ENCODE results near the gene PDRG1.
"Not testable (repeated sequence)": the region's sequence is repeated elsewhere in the genome, so short reads cannot be mapped to it uniquely, and the experiment has no call there.

The PDRG1 gene

GRCh38 chr20:31926493-31926892, 25.4 kb downstream of the PDRG1 start:
- DNase-seq (ENCODE audit: low read depth in 2 of 2) = no peak

GRCh38 chr20:31925631-31926030, 26.2 kb downstream of the PDRG1 start:
- DNase-seq (ENCODE audit: low read depth in 2 of 2) = no peak

- no peak for DNase-seq (ENCODE audit: low read depth in 2 of 2)
These were observed 27.3 kb downstream of the PDRG1 start for GRCh38 chr20:31924561-31924960.

- DNase-seq (ENCODE audit: low read depth in 2 of 2) = no peak
These were observed 28.2 kb downstream of the PDRG1 start for GRCh38 chr20:31923388-31924331.

- no peak for DNase-seq (ENCODE audit: low read depth in 2 of 2)
These were observed 29.3 kb downstream of the PDRG1 start for GRCh38 chr20:31922588-31922987.

GRCh38 chr20:31922181-31922580, 29.7 kb downstream of the PDRG1 start:
- no peak for DNase-seq (ENCODE audit: low read depth in 2 of 2)

GRCh38 chr20:31921480-31921879, 30.4 kb downstream of the PDRG1 start:
- not testable (repeated sequence) for DNase-seq (ENCODE audit: low read depth in 2 of 2)

GRCh38 chr20:31920275-31920855, 31.5 kb downstream of the PDRG1 start:
- no peak for DNase-seq (ENCODE audit: low read depth in 2 of 2)

- no peak for DNase-seq (ENCODE audit: low read depth in 2 of 2)
These were observed 32.3 kb downstream of the PDRG1 start for GRCh38 chr20:31919410-31920155.

- no peak for DNase-seq (ENCODE audit: low read depth in 2 of 2)
These were observed 33.3 kb downstream of the PDRG1 start for GRCh38 chr20:31918466-31919105.

- not testable (repeated sequence) for DNase-seq (ENCODE audit: low read depth in 2 of 2)
These were observed 33.9 kb downstream of the PDRG1 start for GRCh38 chr20:31917962-31918412.

GRCh38 chr20:31916708-31917107, 35.1 kb downstream of the PDRG1 start:
- no peak for DNase-seq (ENCODE audit: low read depth in 2 of 2)

- DNase-seq (ENCODE audit: low read depth in 2 of 2) = no peak
These were observed 36.2 kb downstream of the PDRG1 start for GRCh38 chr20:31915491-31916280.

- no peak for DNase-seq (ENCODE audit: low read depth in 2 of 2)
These were observed 37.7 kb downstream of the PDRG1 start for GRCh38 chr20:31914170-31914569.

GRCh38 chr20:31913431-31914157, 38.3 kb downstream of the PDRG1 start:
- no peak for DNase-seq (ENCODE audit: low read depth in 2 of 2)

- no peak for DNase-seq (ENCODE audit: low read depth in 2 of 2)
These were observed 41.6 kb downstream of the PDRG1 start for GRCh38 chr20:31910071-31910803.

GRCh38 chr20:31909253-31910070, 42.4 kb downstream of the PDRG1 start:
- DNase-seq (ENCODE audit: low read depth in 2 of 2) = no peak

- DNase-seq (ENCODE audit: low read depth in 2 of 2) = no peak
These were observed 43.4 kb downstream of the PDRG1 start for GRCh38 chr20:31908424-31908823.

GRCh38 chr20:31908016-31908415, 43.8 kb downstream of the PDRG1 start:
- DNase-seq (ENCODE audit: low read depth in 2 of 2) = no peak

Data from fibroblast of skin of left biceps (primary cell).